Activated B cell treated with CpG ODN at 0.5 μM for 24 hours (primary cell): ENCODE data around the gene LSM7. TPM values are rescaled to one million over a fixed set of nuclear protein-coding genes. Genes with fewer than 3 reads are reported as not detected.

Experiments
- ATAC-seq: fragments of 200-7000 bp; cut with Tn5 transposase; one replicate; pipeline ENCODE4 v1.10.0; 2021; ENCODE audit warnings: low read depth, mild to moderate bottlenecking, moderate library complexity
- CTCF ChIA-PET: fragments of 350-600 bp; sonication (Branson Sonifier 250); formaldehyde crosslinking; loops from one replicate; lab custom pipeline; 2021; ENCODE audit warnings: antibody characterized with exemption; lab: Charles Lee
- POLR2A ChIA-PET: fragments of 350-600 bp; sonication (Branson Sonifier 250); formaldehyde crosslinking; loops from one replicate; lab custom pipeline; 2021; ENCODE audit warnings: antibody characterized with exemption; lab: Charles Lee
- DNase-seq: peaks from one replicate; pipeline ENCODE4 v3.0.0; 2022
- H3K27ac Mint-ChIP-seq: one replicate; pipeline ENCODE4 v1.8.0; 2020; ENCODE audit warnings: mixed read lengths
- H3K27me3 Mint-ChIP-seq: one replicate; pipeline ENCODE4 v1.8.0; 2021; ENCODE audit warnings: mixed read lengths
- H3K36me3 Mint-ChIP-seq: one replicate; pipeline ENCODE4 v1.8.0; 2021; ENCODE audit warnings: low read depth, mixed read lengths
- H3K4me1 Mint-ChIP-seq: one replicate; pipeline ENCODE4 v1.8.0; 2021; ENCODE audit warnings: mixed read lengths
- H3K4me3 Mint-ChIP-seq: one replicate; pipeline ENCODE4 v1.8.0; 2020; ENCODE audit warnings: mild to moderate bottlenecking, mixed read lengths
- H3K9me3 Mint-ChIP-seq: one replicate; pipeline ENCODE4 v1.8.0; 2020; ENCODE audit warnings: mixed read lengths
- intact Hi-C: fragments of 100-400 bp; cut with micrococcal nuclease; formaldehyde crosslinking; loops from one replicate; pipeline ENCODE4 v1.15.1; 2024
- total RNA-seq: library from RNA; stranded (reverse); gene quantifications from 2 replicates; pipeline ENCODE4 v1.2.3, GENCODE V29; 2022
- TF ChIP-seq, protein P1 (sequence below): fragments of 200-600 bp; IDR thresholded peaks from one replicate; pipeline ENCODE4 v1.8.0; 2022; ENCODE audit warnings: antibody characterized with exemption, mild to moderate bottlenecking

Gene LSM7
- total RNA-seq, 1 donor from 2014 or later, result 149 TPM

DNA sequence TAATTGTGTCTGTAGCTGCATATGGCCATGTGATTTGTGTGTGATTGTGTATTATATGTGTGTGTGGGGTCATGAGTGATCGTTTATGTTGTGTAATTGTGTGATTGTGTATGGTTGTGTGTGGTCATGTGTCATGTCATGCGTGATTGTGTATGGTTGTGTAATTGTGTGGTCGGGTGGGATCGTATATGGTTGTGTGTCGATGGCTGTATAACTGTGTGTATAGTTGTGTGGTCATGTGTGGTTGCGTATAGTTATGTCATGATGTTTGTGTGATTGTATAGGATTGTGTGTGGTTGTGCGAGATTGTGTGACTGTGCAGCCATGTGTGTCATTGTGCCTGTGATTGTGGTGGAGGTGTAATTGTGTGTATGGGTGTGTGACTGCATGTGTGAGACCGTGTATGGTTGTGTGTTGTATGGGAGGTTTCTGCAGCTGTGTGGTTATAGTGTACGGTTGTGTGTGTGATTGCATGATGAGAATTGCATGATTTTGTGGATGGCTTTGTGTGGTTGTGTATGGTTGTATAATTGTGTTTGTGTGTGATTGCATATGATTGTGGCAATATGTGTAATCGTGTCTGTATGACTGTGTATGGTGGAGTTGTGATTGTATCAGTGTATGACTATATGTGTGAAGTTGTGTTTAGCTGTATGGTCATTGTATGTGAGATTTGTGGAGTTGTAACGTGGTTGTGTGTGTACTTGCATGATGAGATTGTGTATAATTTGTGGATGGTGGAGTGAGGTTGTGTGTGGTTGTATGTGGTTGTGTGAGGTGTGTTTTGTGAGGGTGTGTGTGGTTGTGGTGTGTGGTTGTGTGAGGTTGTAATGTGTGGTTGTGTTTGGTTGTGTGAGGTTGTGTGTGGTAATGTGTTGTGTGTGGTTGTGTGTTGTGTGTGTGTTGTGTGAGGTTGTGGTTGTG, 33.9 kb upstream of the LSM7 start:
- ChIA-PET CTCF (no interaction called here), POLR2A (interaction anchor here (0.6 kb wide), 1 partner anchor 209 kb away, joined by 4 read pairs; no protein-coding TSS in a partner anchor)
- no peak overlapping the region for H3K27ac Mint-ChIP-seq
- H3K4me3 Mint-ChIP-seq, result no peak overlapping the region
- DNase-seq (no peak), ATAC-seq (no peak)
- H3K4me1 Mint-ChIP-seq, result peaks cover 4% of the 10 kb centered on the region
- no peaks in the 10 kb centered on the region for H3K9me3 Mint-ChIP-seq
- intact Hi-C loops, result no loop called here
- H3K36me3 Mint-ChIP-seq, result no peaks in the 10 kb centered on the region
- TF ChIP-seq, protein P1, sequence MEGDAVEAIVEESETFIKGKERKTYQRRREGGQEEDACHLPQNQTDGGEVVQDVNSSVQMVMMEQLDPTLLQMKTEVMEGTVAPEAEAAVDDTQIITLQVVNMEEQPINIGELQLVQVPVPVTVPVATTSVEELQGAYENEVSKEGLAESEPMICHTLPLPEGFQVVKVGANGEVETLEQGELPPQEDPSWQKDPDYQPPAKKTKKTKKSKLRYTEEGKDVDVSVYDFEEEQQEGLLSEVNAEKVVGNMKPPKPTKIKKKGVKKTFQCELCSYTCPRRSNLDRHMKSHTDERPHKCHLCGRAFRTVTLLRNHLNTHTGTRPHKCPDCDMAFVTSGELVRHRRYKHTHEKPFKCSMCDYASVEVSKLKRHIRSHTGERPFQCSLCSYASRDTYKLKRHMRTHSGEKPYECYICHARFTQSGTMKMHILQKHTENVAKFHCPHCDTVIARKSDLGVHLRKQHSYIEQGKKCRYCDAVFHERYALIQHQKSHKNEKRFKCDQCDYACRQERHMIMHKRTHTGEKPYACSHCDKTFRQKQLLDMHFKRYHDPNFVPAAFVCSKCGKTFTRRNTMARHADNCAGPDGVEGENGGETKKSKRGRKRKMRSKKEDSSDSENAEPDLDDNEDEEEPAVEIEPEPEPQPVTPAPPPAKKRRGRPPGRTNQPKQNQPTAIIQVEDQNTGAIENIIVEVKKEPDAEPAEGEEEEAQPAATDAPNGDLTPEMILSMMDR, result no peak
- peaks cover 4% of the 10 kb centered on the region for H3K27me3 Mint-ChIP-seq

DNA sequence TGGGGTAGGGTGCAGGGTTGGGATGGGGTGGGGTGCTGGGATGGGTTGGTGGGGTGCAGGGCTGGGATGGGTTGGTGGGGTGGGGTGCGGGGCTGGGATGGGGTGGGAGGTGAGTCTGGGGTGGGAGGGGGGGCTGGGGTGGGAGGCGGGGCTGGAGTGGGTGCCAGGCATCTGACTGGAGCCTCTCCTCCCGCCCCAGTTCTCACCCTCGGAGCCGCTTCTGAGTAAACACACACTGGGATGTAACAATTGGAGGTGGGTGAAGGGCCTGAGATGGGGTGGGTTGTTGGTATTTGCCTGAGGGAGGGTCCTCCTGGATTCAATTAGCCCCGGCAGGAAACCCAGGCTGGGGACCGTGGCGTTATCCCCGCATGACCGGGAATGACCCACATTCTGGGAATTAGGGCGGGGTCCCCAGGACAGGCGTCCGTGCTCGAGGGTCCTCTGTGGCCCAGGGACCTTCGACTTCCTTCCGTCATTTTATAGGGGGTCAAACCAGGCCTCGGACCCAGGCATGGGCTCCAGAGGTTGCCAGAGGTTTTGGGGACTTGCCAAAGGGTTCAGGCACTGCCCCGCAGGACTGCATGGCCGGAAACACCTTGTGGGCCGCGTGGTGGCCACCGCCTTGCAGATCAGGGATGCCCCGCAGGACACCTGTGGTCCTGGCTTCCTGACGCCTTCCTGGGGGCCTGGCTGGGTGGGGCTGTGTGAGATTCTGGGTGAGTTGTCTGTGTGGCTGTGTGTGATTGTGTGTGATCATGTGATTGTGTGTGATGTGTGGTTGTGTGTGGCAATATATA, 33.1 kb upstream of the LSM7 start:
- H3K9me3 Mint-ChIP-seq, result no peaks in the 10 kb centered on the region
- CTCF ChIA-PET, result no interaction called here
- intact Hi-C loops, result no loop called here
- H3K36me3 Mint-ChIP-seq, result no peaks in the 10 kb centered on the region
- TF ChIP-seq, protein P1, result no peak
- H3K27me3 Mint-ChIP-seq, result peaks cover 4% of the 10 kb centered on the region
- H3K4me3 Mint-ChIP-seq, result no peak overlapping the region
- POLR2A ChIA-PET, result no interaction called here
- H3K4me1 Mint-ChIP-seq, result peaks cover 4% of the 10 kb centered on the region
- ATAC-seq, result no peak
- no peak for DNase-seq
- no peak overlapping the region for H3K27ac Mint-ChIP-seq

DNA sequence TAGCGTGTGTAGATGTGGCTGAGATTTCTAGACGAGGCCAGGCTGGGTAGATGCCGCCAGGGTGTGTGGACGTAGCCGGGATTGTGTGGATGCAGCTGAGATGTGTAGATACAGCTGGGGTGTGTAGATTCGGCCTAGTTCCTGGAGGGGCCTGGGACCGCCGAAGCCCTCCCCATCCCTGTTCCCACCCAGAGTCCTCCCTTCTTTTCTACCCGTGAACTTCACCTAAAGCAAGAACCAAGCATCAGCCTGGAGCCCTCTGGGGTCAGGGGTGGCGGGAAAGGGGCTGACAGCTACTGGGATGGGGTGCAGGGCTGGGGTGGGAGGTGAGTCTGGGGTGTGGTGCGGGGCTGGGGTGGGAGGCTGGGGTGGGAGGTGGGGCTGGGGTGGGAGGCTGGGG, 32.4 kb upstream of the LSM7 start:
- CTCF ChIA-PET, result no interaction called here
- TF ChIP-seq, protein P1, result no peak
- H3K36me3 Mint-ChIP-seq, result no peaks in the 10 kb centered on the region
- intact Hi-C loops, result no loop called here
- H3K4me1 Mint-ChIP-seq, result peaks cover 4% of the 10 kb centered on the region
- no peak overlapping the region for H3K4me3 Mint-ChIP-seq
- no peak for DNase-seq
- no peak for ATAC-seq
- no peak overlapping the region for H3K27ac Mint-ChIP-seq
- no peaks in the 10 kb centered on the region for H3K9me3 Mint-ChIP-seq
- POLR2A ChIA-PET, result no interaction called here
- peaks cover 4% of the 10 kb centered on the region for H3K27me3 Mint-ChIP-seq

DNA sequence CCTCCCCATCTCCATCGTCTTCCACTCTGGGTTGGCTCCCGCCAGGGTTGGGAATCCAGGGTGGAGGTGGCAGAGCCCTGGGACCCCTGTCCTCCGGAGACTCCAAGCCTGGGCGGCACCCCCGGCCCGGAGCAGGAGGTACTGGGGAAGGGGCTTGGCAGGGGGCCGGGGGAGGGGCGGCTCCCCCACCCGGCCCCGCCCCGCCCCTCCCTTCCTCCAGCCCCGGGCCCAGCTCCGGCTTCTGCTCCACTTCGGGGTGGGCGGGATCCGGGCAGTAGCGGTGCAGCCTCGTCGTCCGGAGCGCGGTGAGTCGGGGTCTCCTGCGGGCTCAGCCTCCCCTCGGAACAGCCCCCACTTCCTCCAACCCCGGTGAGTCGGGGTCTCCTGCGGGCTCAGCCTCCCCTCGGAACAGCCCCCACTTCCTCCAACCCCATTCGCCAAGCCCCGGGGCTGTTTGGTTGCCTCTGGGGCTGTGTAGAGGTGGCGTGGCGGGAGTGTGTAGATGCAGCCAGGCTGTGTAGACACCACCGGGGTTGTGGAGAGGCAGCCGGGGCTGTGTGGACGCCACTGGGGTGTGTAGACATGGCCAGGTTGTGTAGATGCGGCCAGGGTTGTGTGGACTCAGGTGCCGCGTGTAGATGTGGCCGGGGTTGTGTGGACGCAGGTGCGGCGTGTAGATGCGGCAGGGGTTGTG, 31.8 kb upstream of the LSM7 start, which contains the start of gene TMPRSS9:
Gene TMPRSS9 (plus strand): TSS at position 274 of the 694 bp plus-strand sequence. CDS start 29,521 bp downstream, outside the sequence.
- H3K4me1 Mint-ChIP-seq, result peaks cover 4% of the 10 kb centered on the region
- no peak within 1 kb of the TSS for H3K27ac Mint-ChIP-seq
- ChIA-PET CTCF (no interaction called here), POLR2A (interaction anchor here (0.6 kb wide), 1 partner anchor 118 kb away, joined by 3 read pairs; no protein-coding TSS in a partner anchor)
- intact Hi-C loops, result no loop called here
- TF ChIP-seq, protein P1, result no peak
- H3K9me3 Mint-ChIP-seq, result no peaks in the 10 kb centered on the region
- DNase-seq (no peak), ATAC-seq (no peak)
- H3K4me3 Mint-ChIP-seq, result no peak within 1 kb of the TSS
- H3K36me3 Mint-ChIP-seq, result no peaks in the 10 kb centered on the region
- peaks cover 4% of the 10 kb centered on the region for H3K27me3 Mint-ChIP-seq
